Inferior parietal cortex (tissue), 1 donor: ENCODE measurements around the gene ZFP36L2.

ENCODE experiments used
- DNase-seq: peaks from one replicate; pipeline ENCODE4 v3.0.0-alpha.2; 2016; ENCODE audit errors: extremely low spot score

ZFP36L2 gene

GRCh38 chr2:43246641-43247040 lies 20.2 kb upstream of the ZFP36L2 start:
- DNase-seq, result no peak

GRCh38 chr2:43241558-43241957 lies 15.2 kb upstream of the ZFP36L2 start:
- no peak for DNase-seq

GRCh38 chr2:43240766-43241150 lies 14.4 kb upstream of the ZFP36L2 start:
- DNase-seq, result no peak

- no peak for DNase-seq
These were observed 13.8 kb upstream of the ZFP36L2 start for GRCh38 chr2:43239981-43240765.

GRCh38 chr2:43238813-43239212 lies 12.4 kb upstream of the ZFP36L2 start:
- DNase-seq, result no peak

GRCh38 chr2:43238176-43238575 lies 11.8 kb upstream of the ZFP36L2 start:
- no peak for DNase-seq

- DNase-seq, result no peak
These were observed 7.1 kb upstream of the ZFP36L2 start for GRCh38 chr2:43233218-43234212.

GRCh38 chr2:43230951-43231827 lies 4.8 kb upstream of the ZFP36L2 start:
- no peak for DNase-seq

GRCh38 chr2:43230351-43230885 lies 4.0 kb upstream of the ZFP36L2 start:
- DNase-seq, result no peak

GRCh38 chr2:43228756-43229659 lies 2.6 kb upstream of the ZFP36L2 start:
- no peak for DNase-seq

GRCh38 chr2:43228321-43228751 lies 1.9 kb upstream of the ZFP36L2 start:
- no peak for DNase-seq

- DNase-seq, result peak; percentile 66
These were observed 1.4 kb upstream of the ZFP36L2 start for GRCh38 chr2:43227830-43228281.

GRCh38 chr2:43226955-43227829 lies 786 bp upstream of the ZFP36L2 start:
- peak; percentile 86 for DNase-seq

- peak; percentile 34 for DNase-seq
These were observed 433 bp downstream of the ZFP36L2 start for GRCh38 chr2:43225788-43226557.

- DNase-seq, result no peak
These were observed 1.2 kb downstream of the ZFP36L2 start for GRCh38 chr2:43225093-43225787.

- no peak for DNase-seq
These were observed 1.8 kb downstream of the ZFP36L2 start for GRCh38 chr2:43224571-43225092.

- DNase-seq, result peak; percentile 47
These were observed 2.3 kb downstream of the ZFP36L2 start for GRCh38 chr2:43224131-43224570.
